Epithelial cell of prostate (primary cell): ENCODE results near the gene SH2D3C.

Source experiments
- DNase-seq: peaks from one replicate; pipeline ENCODE4 v3.0.0-alpha.2; 2011; ENCODE audit warnings: low read depth, low spot score
- H3K27ac ChIP-seq: fragments of 450-650 bp; 2 replicates; pipeline ENCODE4 v1.5.1; 2017; ENCODE audit warnings: mild to moderate bottlenecking

The SH2D3C gene

DNA sequence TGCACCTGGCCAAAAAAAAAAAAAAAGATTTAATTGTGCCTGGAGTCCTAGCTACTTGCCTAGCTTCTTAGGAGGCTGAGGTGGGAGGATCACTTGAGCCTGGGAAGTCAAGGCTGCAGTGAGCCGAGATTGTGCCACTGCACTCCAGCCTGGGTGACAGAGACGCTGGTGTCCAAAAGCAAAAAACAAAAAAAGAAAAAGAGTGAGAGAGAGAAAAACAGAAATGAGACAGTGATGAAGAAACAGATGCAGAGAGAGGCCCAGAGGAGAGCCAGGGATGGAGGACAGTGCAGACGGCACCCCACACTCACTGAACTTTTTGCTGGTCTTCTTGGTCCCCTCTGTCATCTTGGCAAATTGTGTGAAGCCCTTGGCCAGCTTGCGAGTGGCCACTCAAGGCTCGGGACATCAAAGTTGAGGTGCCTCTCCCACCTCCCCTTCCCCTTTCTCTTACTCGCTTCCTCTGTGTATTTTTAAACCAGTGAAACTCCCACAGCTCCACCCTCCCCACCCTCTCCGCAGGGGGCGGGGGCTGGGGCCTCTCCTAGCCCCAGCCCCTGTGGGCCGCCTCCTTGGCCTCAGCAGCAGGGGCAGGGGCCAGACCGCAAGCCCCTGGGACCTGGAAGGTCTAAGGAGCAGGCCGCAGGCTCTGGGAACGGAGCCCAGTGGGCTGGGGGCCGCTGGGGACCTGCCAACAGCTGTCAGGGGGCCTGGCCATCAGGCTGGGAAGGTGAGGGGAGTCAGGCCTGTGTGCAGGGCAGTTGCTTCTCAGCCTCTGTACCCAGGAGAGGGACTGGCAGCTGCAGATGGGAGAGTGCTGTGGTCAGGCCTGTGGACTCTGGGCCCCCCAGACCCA lies at the start of gene SH2D3C:
SH2D3C (minus strand) TSS at position 387 of the 856 bp plus-strand sequence; CDS start at position 348, 39 bp downstream.
- no peak for DNase-seq
- H3K27ac ChIP-seq: no peak within 1 kb of the TSS

DNA sequence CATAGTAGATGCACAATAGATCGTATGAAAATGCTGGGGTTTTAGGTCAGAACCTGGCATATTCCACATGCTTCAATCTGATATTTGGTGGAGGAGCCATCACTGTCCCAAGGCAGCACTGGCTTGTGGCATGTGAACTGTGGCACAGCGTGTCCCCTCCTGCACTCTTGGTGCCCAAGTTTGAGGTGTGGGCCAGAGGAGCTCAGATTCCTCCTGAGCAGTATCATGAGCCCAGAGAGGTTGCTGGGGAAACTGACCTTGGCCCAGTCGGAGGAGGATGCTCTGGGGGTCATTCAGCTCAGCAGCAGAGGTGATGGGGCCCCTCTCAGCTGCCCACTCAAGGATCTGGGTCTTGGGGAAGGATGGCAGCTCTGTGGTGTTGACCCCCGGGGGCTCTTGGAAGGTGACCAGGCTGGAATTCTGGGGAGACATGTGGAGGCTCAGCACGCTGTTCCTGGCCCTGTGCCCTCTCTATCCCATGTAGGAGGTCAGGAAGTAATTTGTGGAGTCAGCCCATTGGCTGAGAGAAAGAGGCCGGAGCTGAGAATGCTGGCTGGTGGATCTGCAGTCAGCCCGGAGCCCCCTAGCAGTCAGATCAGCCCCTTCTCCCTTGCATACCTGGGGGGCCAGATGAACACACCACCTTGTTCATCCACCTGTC lies 47.9 kb upstream of the SH2D3C start:
- DNase-seq: no peak
- no peak overlapping the region for H3K27ac ChIP-seq

DNA sequence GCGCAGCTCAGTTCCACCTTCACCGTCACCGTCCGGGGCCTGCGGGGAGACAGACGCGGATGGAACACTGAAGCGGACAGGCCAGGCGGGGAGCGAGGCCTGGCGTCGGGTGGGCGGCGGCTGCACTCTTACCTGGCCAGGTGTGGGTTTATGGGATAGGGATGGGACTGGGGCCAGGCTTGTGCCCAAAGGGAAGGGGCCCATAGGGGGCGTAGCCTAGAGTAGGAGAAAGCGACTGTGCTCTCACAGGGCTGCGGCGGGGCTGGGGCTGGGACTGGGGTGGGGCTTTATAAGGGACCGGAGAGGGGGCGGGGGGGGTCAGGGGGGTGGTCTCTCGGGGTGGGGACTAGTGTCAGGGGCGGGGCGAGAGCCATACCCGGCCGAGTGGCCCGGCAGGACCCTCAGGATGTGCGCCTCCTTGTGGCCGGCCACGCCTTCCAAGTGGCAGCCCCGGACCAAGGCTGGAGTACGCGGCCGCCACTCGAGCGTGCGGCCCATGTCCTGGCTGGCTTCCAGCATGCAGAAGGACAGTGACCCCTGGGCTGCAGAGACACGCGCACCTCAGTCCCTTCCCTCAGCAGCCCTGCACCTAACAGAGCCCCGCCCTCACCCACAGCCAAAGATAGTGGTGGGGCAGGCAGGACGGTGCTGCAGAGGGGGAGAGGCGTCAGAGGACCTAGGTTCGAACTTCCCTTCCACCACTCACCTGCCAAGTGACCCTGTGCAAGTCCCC lies 47.0 kb upstream of the SH2D3C start:
- DNase-seq: no peak
- no peak overlapping the region for H3K27ac ChIP-seq

DNA sequence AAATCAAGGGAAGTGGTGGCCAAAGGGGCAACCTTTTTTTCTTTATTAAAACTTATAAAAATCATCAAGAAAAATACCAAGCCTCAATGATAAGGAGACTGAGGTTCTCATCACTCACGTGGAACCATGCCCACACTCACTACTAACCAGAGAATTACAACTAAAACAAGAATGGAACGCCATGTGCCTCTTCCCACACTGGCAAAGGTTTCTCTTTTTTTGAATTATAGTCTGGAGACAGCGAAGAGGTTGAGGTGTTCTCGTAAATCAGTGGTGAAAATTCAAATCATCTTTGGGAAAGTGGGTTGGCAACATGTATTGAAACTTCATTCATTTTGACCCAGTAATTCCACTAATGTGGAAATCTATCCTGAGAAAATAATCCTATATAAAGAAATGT lies 43.6 kb upstream of the SH2D3C start:
- H3K27ac ChIP-seq: no peak overlapping the region
- DNase-seq: no peak

GRCh38 chr9:127818574-127818973 lies 40.1 kb upstream of the SH2D3C start:
- no peak for DNase-seq
- H3K27ac ChIP-seq: no peak overlapping the region

- no peak for DNase-seq
- no peak overlapping the region for H3K27ac ChIP-seq
These were observed 39.5 kb upstream of the SH2D3C start for GRCh38 chr9:127817881-127818434.

DNA sequence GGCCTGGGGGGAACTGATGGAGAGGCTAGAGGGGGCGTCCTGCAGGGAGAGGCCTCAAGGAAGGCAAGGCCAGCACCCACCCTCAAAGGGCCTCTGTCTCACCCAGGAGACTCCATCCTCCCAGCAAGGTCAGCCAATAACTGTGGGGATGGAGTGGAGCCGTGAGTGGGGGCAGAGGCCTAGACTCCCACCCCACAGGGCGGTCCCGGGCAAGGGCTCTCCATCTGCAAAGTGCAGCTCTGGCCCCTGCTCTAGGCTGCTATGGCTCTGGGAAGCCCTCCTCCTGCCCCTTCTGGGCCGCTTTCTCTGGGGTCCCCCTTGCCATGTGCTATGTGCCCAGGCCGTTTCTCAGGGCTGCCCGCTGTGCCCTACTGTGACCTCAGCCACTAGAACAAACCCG lies 38.3 kb upstream of the SH2D3C start:
- no peak for DNase-seq
- H3K27ac ChIP-seq: no peak overlapping the region

GRCh38 chr9:127816362-127816725 lies 37.9 kb upstream of the SH2D3C start:
- no peak for DNase-seq
- no peak overlapping the region for H3K27ac ChIP-seq

- DNase-seq: no peak
- H3K27ac ChIP-seq: no peak overlapping the region
These were observed 37.3 kb upstream of the SH2D3C start for GRCh38 chr9:127815512-127816361.

- no peak overlapping the region for H3K27ac ChIP-seq
- DNase-seq: no peak
These were observed 36.4 kb upstream of the SH2D3C start for GRCh38 chr9:127814619-127815511.

DNA sequence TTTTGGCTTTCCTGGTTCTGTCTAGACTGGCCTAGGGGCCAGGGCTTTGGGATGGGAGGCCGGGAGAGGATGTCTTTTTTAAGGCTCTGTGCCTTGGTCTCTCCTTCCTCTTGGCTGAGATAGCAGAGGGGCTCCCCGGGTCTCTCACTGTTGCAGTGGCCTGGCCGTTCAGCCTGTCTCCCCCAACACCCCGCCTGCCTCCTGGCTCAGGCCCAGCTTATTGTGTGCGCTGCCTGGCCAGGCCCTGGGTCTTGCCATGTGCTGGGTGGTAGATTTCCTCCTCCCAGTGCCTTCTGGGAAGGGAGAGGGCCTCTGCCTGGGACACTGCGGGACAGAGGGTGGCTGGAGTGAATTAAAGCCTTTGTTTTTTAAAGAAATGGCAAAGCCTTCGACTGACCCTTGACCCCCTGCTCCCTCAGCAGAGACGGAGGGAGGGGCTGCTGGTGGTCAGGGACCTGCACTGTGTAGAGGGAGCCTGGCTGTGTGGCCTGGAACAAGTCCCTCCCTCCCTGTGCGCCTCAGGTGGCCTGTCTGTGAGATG lies 35.3 kb upstream of the SH2D3C start:
- H3K27ac ChIP-seq: no peak overlapping the region
- no peak for DNase-seq

DNA sequence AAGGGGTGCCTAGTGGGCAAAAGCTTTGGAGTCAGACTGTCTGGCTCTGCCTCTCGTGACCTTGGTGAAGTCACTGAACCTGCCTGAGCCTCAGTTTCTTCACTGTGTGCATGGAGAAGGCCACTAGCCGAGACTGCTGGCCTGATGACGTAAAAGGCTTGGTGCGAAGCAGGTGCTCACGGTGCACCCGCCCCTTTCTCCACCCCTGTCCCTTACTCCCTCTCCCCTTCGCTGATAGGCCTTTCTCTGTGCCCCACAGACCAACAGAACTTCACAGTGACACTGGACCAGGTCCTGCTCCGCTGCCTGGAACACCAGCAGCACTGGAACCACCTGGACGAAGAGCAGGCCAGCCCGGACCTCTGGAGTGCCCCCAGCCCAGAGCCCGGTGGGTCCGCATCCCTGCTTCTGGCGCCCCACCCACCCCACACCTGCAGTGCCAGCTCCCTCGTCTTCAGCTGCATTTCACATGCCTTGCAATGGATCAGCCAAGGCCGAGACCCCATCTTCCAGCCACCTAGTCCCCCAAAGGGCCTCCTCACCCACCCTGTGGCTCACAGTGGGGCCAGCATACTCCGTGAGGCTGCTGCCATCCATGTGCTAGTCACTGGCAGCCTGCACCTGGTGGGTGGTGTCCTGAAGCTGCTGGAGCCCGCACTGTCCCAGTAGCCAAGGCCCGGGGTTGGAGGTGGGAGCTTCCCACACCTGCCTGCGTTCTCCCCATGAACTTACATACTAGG lies 34.6 kb upstream of the SH2D3C start:
- no peak for DNase-seq
- H3K27ac ChIP-seq: no peak overlapping the region

DNA sequence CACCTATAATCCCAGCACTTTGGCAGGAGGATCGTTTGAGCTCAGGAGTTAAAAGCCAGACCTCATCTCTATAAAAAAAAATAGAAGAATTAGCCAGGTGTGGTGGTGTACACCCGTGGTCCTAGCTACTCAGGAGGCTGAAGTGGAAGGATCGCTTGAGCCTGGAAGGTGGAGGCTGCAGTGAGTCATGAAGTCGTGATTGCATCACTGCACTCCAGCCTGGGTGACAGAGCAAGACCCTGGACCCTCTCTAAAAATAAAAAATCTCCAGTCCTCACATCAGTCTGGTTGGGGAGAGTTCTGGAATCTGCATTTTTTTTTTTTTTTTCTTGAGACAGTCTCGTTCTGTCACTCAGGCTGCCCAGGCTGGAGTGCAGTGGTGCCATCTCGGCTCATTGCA lies 33.5 kb upstream of the SH2D3C start:
- DNase-seq: no peak
- H3K27ac ChIP-seq: no peak overlapping the region

- H3K27ac ChIP-seq: no peak overlapping the region
- no peak for DNase-seq
These were observed 32.1 kb upstream of the SH2D3C start for GRCh38 chr9:127810378-127811187.

DNA sequence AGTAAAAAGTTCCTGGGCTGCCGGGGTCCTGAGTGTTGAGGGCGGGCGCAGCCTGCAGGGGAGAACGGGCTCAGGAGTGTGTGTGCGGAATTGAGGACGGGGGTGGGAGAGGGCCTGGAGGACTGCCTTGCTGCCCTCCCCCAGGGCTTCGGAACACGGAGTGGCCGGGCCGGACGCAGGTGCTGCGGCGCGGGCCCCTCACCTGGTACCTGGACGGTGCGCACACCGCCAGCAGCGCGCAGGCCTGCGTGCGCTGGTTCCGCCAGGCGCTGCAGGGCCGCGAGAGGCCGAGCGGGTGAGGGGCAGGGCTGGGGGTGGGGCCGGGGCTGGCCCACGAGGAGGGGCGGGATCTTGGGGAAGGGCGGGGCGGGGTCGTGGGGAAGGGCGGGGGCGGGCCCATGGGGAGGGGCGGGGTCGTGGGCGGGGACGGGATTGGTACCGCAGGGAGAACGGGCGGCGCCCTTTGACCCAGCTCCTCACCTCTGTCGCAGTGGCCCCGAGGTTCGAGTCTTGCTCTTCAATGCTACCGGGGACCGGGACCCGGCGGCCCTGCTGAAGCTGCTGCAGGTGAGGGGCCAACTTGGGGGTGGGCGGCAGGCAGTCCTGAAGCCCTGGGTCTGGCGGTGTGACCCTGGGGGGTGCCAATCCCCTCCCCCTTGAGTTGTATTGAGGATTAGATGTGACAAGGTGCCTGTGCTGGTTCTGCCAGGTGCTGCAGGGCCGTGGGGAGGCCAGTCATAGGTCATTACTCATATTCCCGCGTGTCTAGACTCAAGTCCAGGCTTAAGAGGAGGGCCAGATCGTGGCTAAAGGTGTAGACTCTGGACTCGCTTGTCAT lies 31.3 kb upstream of the SH2D3C start:
- no peak for DNase-seq
- no peak overlapping the region for H3K27ac ChIP-seq

GRCh38 chr9:127809002-127809539 lies 30.6 kb upstream of the SH2D3C start:
- no peak overlapping the region for H3K27ac ChIP-seq
- DNase-seq: no peak
